ENCODE results near the gene SAXO2. TPM values are rescaled to one million over a fixed set of nuclear protein-coding genes. Genes with fewer than 3 reads are reported as not detected.
"Not testable (repeated sequence)": the region's sequence is repeated elsewhere in the genome, so short reads cannot be mapped to it uniquely, and the experiment has no call there.

Gene SAXO2
- total and polyA plus RNA-seq, 2 experiments from 2014 or later = 0.73 to 10.1 TPM

- H3K27ac ChIP-seq (ENCODE audit: low read depth) = no peak overlapping the region
Observed at GRCh38 chr15:82231842-82232241, 30.8 kb upstream of the SAXO2 start.

DNA sequence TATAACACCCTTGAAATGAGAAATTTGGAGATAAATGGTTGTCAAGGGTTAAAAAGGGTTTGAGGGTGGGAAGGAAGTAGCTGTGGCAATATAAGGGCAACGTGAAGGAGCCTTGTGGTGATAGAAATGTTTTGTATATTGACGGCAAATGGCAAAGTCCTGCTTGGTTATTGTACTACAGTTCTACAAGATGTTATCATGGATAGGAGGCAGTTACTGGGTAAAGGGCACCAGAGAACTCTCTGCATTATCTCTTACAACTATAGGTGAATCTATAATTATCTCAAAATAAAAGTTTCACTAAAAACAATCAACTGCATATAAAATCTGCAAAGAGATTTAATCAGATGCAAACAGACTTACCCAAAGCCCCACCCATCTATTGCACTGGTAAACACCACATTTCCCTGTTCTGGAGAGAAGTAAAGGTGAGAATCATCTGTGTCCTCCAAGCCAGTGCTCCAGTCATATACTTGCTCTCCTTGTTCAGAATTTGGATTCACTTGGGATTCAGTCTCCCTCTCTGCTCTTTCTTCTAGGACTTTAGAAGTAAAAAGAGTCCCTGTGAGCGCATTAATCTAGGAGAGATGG lies 24.6 kb upstream of the SAXO2 start:
- not testable (repeated sequence) for H3K27me3 Mint-ChIP-seq (ENCODE audit: insufficient read depth, low read depth, poor library complexity); H4K20me1 ChIP-seq (replicated peaks; ENCODE audit: insufficient read depth); H3K9me3 Mint-ChIP-seq; H3K27ac Mint-ChIP-seq; H3K4me2 ChIP-seq; H3K79me2 ChIP-seq (replicated peaks; ENCODE audit: insufficient read depth); H3F3A ChIP-seq (replicated peaks; ENCODE audit: low read depth); H3K4me3 Mint-ChIP-seq; H3K27me3 ChIP-seq (ENCODE audit: insufficient read depth); H3K27ac ChIP-seq (ENCODE audit: low read depth); H3K9me2 ChIP-seq (ENCODE audit: insufficient read depth); DNase-seq (ENCODE audit: low spot score); H3K4me1 ChIP-seq (ENCODE audit: insufficient read depth); H3K4me3 ChIP-seq; H3K4me1 Mint-ChIP-seq; ATAC-seq; H2AFZ ChIP-seq
- peaks cover 21% of the 10 kb centered on the region; the same call in 1 of the 2 replicates for H3K36me3 ChIP-seq (ENCODE audit: insufficient read depth)
- peaks cover 20% of the 10 kb centered on the region for H3K36me3 Mint-ChIP-seq (ENCODE audit: low read depth)

More at GRCh38 chr15:82231842-82232241, 30.8 kb upstream of the SAXO2 start:
- H3K4me1 ChIP-seq (ENCODE audit: insufficient read depth) = no peaks in the 10 kb centered on the region
- H3F3A ChIP-seq (replicated peaks; ENCODE audit: low read depth) = no peaks in the 10 kb centered on the region
- ATAC-seq = peak; percentile 75
- H2AFZ ChIP-seq = no peak overlapping the region
- H3K79me2 ChIP-seq (replicated peaks; ENCODE audit: insufficient read depth) = no peaks in the 10 kb centered on the region
- no peaks in the 10 kb centered on the region for H4K20me1 ChIP-seq (replicated peaks; ENCODE audit: insufficient read depth)
- no peaks in the 10 kb centered on the region for H3K36me3 ChIP-seq (ENCODE audit: insufficient read depth)
- no peak overlapping the region for H3K27ac Mint-ChIP-seq
- H3K4me3 ChIP-seq = no peak overlapping the region
- peaks cover under 1% of the 10 kb centered on the region for H3K36me3 Mint-ChIP-seq (ENCODE audit: low read depth)
- H3K4me1 Mint-ChIP-seq = peaks cover 7% of the 10 kb centered on the region; the same call in 1 of the 3 replicates
- DNase-seq (ENCODE audit: low spot score) = peak; percentile 8
- H3K27me3 ChIP-seq (ENCODE audit: insufficient read depth) = no peaks in the 10 kb centered on the region
- no peaks in the 10 kb centered on the region for H3K9me3 Mint-ChIP-seq
- H3K9me2 ChIP-seq (ENCODE audit: insufficient read depth) = no peaks in the 10 kb centered on the region
- no peak overlapping the region for H3K4me3 Mint-ChIP-seq
- no peak overlapping the region for H3K4me2 ChIP-seq
- TF ChIP-seq ZNF462 (CRISPR knock-in tag; IDR thresholded peaks at IDR 0.05) (no peak), ZNF331 (CRISPR knock-in tag; IDR thresholded peaks at IDR 0.05; ENCODE audit: low read depth) (no peak)
- H3K27me3 Mint-ChIP-seq (ENCODE audit: insufficient read depth, low read depth, poor library complexity) = no peaks in the 10 kb centered on the region

Data from GM23338 (cell line).